OCI-LY7 (cell line): Measurements from ENCODE around the gene LRP5. TPM values are rescaled to one million over a fixed set of nuclear protein-coding genes. Genes with fewer than 3 reads are reported as not detected.
A peak's percentile ranks its signal among the peaks of the same experiment; 100 is the strongest.

ENCODE experiments used
- BruUV-seq: library from RNA; stranded (reverse); fragments of 400-500 nt; replicated peaks from 2 replicates; lab custom pipeline; 2021; lab: Mats Ljungman, UMichigan
- CTCF ChIA-PET: fragments of 300-600 bp; sonication (Branson Sonifier 250); formaldehyde crosslinking; loops from one replicate; lab custom pipeline; 2022; ENCODE audit warnings: antibody characterized with exemption; ENCODE audit not compliant: unreplicated experiment; lab: Charles Lee
- POLR2A ChIA-PET: fragments of 300-600 bp; sonication (Branson Sonifier 250); formaldehyde crosslinking; loops from one replicate; lab custom pipeline; 2022; ENCODE audit warnings: antibody characterized with exemption; lab: Charles Lee
- DNase-seq: peaks from one replicate; pipeline ENCODE4 v3.0.0-alpha.2; 2015; ENCODE audit warnings: low spot score
- H2AFZ ChIP-seq: fragments of 200-600 bp; sonication (generic), shearing (Covaris generic); 2 replicates; pipeline ENCODE4 v1.6.1; 2014; ENCODE audit warnings: mild to moderate bottlenecking, antibody characterized with exemption, low read length, moderate library complexity
- H3K27ac ChIP-seq: fragments of 200-600 bp; sonication (generic); 2 replicates; pipeline ENCODE4 v1.5.1; 2014; ENCODE audit warnings: mixed run types, low read depth, mild to moderate bottlenecking, moderate library complexity, low read length, inconsistent platforms; ENCODE audit not compliant: poor library complexity, severe bottlenecking
- H3K36me3 ChIP-seq: fragments of 200-600 bp; sonication (generic); 2 replicates; pipeline ENCODE4 v1.6.1; 2014; ENCODE audit warnings: mild to moderate bottlenecking, antibody characterized with exemption, low read length, moderate library complexity, mixed read lengths; ENCODE audit not compliant: insufficient read depth
- H3K4me1 ChIP-seq: fragments of 200-600 bp; sonication (generic); 2 replicates; pipeline ENCODE4 v1.5.1; 2014; ENCODE audit warnings: mild to moderate bottlenecking, low read length; ENCODE audit not compliant: insufficient read depth, poor library complexity, severe bottlenecking
- H3K4me2 ChIP-seq: fragments of 200-600 bp; sonication (generic); 2 replicates; pipeline ENCODE4 v1.6.1; 2014; ENCODE audit warnings: mild to moderate bottlenecking, low read length
- H3K4me3 ChIP-seq: fragments of 200-600 bp; sonication (generic); 2 replicates; pipeline ENCODE4 v1.5.1; 2014; ENCODE audit warnings: mild to moderate bottlenecking, low read depth, low read length; ENCODE audit not compliant: poor library complexity, severe bottlenecking
- H3K79me2 ChIP-seq: fragments of 200-600 bp; sonication (generic); 2 replicates; pipeline ENCODE4 v1.6.1; 2016; ENCODE audit warnings: low read depth, mild to moderate bottlenecking, low read length, moderate library complexity, mixed read lengths; ENCODE audit not compliant: insufficient read depth
- H3K9me2 ChIP-seq: fragments of 200-600 bp; sonication (generic); 2 replicates; pipeline ENCODE4 v1.6.1; 2016; ENCODE audit warnings: mild to moderate bottlenecking, low read length, mixed read lengths; ENCODE audit not compliant: insufficient read depth
- H3K9me3 ChIP-seq: fragments of 200-600 bp; sonication (generic); 2 replicates; pipeline ENCODE4 v1.6.1; 2014; ENCODE audit warnings: mild to moderate bottlenecking, mixed run types, low read length, mixed read lengths
- H4K20me1 ChIP-seq: fragments of 200-600 bp; sonication (generic); 2 replicates; pipeline ENCODE4 v1.6.1; 2014; ENCODE audit warnings: mild to moderate bottlenecking, antibody characterized with exemption, low read length, moderate library complexity, mixed read lengths; ENCODE audit not compliant: insufficient read depth
- EZH2phosphoT487 ChIP-seq: fragments of 200-600 bp; sonication (generic); IDR thresholded peaks from 2 replicates; pipeline ENCODE4 v1.6.1; 2018; ENCODE audit warnings: low read depth, borderline replicate concordance, mild to moderate bottlenecking, mixed run types, antibody characterized with exemption, low read length, moderate library complexity, mixed read lengths
- intact Hi-C: fragments of 100-400 bp; cut with micrococcal nuclease; formaldehyde crosslinking; loops from one replicate; pipeline ENCODE4 v1.10.0; 2022; ENCODE audit not compliant: unreplicated experiment
- total RNA-seq, 2 experiments: library from RNA; depleted of rRNA in 1 of 2; stranded (reverse); fragments of >200 nt in 1 of 2; shearing (Covaris generic) in 1 of 2; gene quantifications; 2 replicates each; pipeline ENCODE4 v1.2.3, GENCODE V29; 2014 to 2022
- TF ChIP-seq, protein P1 (sequence below): fragments of 200-600 bp; sonication (generic); conservative IDR thresholded peaks from 2 replicates; pipeline ENCODE4 v1.5.1; 2014; ENCODE audit warnings: mild to moderate bottlenecking, antibody characterized with exemption, low read length, moderate library complexity, mixed read lengths

LRP5 gene
- total RNA-seq, 2 experiments from 2014 or later, result 0.60 TPM; not detected in 1

DNA sequence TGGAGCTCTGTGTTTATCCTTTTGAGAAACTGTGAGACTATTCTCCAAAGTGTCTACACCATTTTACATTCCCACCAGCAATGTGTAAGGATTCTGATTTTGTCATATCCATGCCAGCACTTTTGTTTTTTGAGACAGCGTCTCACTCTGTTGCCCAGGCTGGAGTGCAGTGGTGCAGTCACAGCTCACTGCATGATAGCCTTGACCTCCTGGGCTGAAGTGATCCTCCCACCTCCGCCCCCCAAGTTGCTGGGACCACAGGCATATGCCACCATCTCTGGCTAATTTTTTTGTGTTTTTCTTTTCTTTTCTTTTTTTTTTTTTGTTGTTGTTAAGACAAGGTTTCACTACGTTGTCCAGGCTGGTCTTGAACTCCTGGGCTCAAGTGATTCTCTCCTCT is 183.5 kb downstream of the LRP5 start:
- Histone ChIP-seq H3K4me1 (peaks cover 54% of the 10 kb centered on the region), H4K20me1 (peaks cover 50% of the 10 kb centered on the region), H2AFZ (no peak overlapping the region), H3K4me2 (peak overlapping the region; percentile 30; the same call in 1 of the 2 replicates), H3K27ac (peak overlapping the region; percentile 9), H3K4me3 (no peak overlapping the region), H3K9me3 (no peaks in the 10 kb centered on the region), H3K9me2 (no peaks in the 10 kb centered on the region), H3K79me2 (peaks cover 99% of the 10 kb centered on the region), H3K36me3 (peaks cover 17% of the 10 kb centered on the region; the same call in 1 of the 2 replicates)
- DNase-seq, result no peak
- ChIA-PET CTCF (no interaction called here), POLR2A (interaction anchor here (1.1 kb wide), 1 partner anchor 27 kb away, joined by 5 read pairs; no protein-coding TSS in a partner anchor)
- intact Hi-C loops, result loop anchor here (5.0 kb wide), 1 partner anchor 34 kb away; the partner anchor contains the start of gene PPP6R3
- no TSS peak for BruUV-seq
- TF ChIP-seq, protein P1, sequence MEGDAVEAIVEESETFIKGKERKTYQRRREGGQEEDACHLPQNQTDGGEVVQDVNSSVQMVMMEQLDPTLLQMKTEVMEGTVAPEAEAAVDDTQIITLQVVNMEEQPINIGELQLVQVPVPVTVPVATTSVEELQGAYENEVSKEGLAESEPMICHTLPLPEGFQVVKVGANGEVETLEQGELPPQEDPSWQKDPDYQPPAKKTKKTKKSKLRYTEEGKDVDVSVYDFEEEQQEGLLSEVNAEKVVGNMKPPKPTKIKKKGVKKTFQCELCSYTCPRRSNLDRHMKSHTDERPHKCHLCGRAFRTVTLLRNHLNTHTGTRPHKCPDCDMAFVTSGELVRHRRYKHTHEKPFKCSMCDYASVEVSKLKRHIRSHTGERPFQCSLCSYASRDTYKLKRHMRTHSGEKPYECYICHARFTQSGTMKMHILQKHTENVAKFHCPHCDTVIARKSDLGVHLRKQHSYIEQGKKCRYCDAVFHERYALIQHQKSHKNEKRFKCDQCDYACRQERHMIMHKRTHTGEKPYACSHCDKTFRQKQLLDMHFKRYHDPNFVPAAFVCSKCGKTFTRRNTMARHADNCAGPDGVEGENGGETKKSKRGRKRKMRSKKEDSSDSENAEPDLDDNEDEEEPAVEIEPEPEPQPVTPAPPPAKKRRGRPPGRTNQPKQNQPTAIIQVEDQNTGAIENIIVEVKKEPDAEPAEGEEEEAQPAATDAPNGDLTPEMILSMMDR, result no peak
- TF ChIP-seq EZH2phosphoT487, result no peak

DNA sequence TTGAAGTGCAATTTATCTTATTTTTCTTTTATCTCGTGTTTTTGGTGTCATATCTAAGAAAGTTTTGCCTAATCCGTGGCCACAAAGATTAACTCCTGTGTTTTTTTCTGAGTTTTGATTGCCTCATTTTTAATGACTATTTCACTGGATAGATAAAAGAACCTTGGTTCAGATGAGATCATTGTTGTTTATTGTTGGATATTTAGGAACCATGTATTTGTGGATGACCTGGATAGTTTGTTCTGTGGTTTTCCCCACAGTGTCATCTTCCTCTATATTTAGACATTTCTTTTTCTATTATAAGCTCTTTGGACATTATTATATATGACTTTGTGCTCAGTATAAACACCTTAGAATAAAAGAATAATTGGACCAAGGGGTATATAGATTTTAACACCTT is 185.4 kb downstream of the LRP5 start:
- POLR2A ChIA-PET, result interaction anchor here (1.6 kb wide), 1 partner anchor 28 kb away, joined by 6 read pairs; no protein-coding TSS in a partner anchor
- intact Hi-C loops, result loop anchor here (5.0 kb wide), 1 partner anchor 35 kb away; the partner anchor contains the start of gene PPP6R3
- Histone ChIP-seq H3K4me2 (peak overlapping the region; percentile 60), H3K27ac (no peak overlapping the region), H3K4me1 (peaks cover 56% of the 10 kb centered on the region), H3K79me2 (peaks cover 99% of the 10 kb centered on the region), H3K9me2 (no peaks in the 10 kb centered on the region), H4K20me1 (peaks cover 37% of the 10 kb centered on the region), H2AFZ (no peak overlapping the region), H3K36me3 (peaks cover 3% of the 10 kb centered on the region; the same call in 1 of the 2 replicates), H3K9me3 (no peaks in the 10 kb centered on the region), H3K4me3 (no peak overlapping the region)
- no peak for TF ChIP-seq EZH2phosphoT487
- TF ChIP-seq, protein P1, result no peak
- no peak for DNase-seq
- CTCF ChIA-PET, result no interaction called here
- BruUV-seq, result no TSS peak

DNA sequence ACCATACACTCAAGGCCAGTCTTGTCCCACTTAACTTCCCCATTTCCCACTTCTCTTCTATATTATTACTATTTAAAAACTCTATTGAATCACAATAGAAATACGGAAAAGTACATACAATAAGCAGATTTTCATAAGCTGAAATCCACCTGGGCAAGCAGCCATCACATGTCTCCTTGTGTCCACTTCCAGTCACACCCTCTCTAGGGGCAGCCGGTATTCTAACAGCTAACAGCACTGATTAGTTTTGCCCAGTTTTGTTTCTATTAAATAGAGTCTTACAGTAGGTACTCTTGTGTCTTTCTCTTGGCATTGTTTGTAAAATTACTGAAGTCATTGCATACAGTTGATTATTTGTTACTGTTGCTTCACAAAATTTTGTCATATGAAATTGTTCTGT is 185.9 kb downstream of the LRP5 start:
- no peak overlapping the region for H3K27ac ChIP-seq
- H3K36me3 ChIP-seq, result no peaks in the 10 kb centered on the region
- H3K79me2 ChIP-seq, result peaks cover 99% of the 10 kb centered on the region
- H4K20me1 ChIP-seq, result peaks cover 33% of the 10 kb centered on the region
- no peaks in the 10 kb centered on the region for H3K9me2 ChIP-seq
- H3K4me1 ChIP-seq, result peaks cover 56% of the 10 kb centered on the region
- DNase-seq, result no peak
- no peak overlapping the region for H2AFZ ChIP-seq
- no TSS peak for BruUV-seq
- peak overlapping the region; percentile 60 for H3K4me2 ChIP-seq
- intact Hi-C loops, result loop anchor here (5.0 kb wide), 1 partner anchor 36 kb away; the partner anchor contains the start of gene PPP6R3
- no peaks in the 10 kb centered on the region for H3K9me3 ChIP-seq
- no peak for TF ChIP-seq EZH2phosphoT487
- TF ChIP-seq, protein P1, result no peak
- POLR2A ChIA-PET, result interaction anchor here (1.6 kb wide), 1 partner anchor 29 kb away, joined by 6 read pairs; no protein-coding TSS in a partner anchor
- CTCF ChIA-PET, result no interaction called here
- no peak overlapping the region for H3K4me3 ChIP-seq
